ENCODE data around the gene TMPRSS3. TPM values are rescaled to one million over a fixed set of nuclear protein-coding genes. Genes with fewer than 3 reads are reported as not detected.

Gene TMPRSS3
- total RNA-seq, 4 donors from 2014 or later = not detected

DNA sequence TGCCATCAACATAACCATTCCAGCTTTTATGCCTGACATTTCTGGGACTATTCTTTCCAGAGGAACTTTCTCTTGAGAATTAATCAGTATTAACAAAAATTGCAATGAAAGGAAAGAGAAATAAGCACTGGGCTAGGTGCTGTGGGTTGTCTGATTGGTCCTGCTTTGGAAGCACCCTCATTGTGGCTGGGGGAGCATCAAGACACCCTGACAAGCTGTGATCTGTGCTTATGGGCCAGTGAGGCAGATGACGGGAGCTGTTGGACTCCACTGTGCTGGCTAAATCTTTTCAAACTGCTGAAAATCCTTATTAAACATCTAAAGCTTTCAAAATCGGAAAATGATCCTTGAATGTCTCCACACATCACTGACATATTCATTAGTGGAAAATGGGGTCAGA is 27.8 kb upstream of the TMPRSS3 start:
- TF ChIP-seq POLR2AphosphoS5 (IDR thresholded peaks at IDR 0.05) = no peak
- no peak for TF ChIP-seq POLR2A (IDR thresholded peaks at IDR 0.05; ENCODE audit: low read depth)
- TF ChIP-seq, protein P1, sequence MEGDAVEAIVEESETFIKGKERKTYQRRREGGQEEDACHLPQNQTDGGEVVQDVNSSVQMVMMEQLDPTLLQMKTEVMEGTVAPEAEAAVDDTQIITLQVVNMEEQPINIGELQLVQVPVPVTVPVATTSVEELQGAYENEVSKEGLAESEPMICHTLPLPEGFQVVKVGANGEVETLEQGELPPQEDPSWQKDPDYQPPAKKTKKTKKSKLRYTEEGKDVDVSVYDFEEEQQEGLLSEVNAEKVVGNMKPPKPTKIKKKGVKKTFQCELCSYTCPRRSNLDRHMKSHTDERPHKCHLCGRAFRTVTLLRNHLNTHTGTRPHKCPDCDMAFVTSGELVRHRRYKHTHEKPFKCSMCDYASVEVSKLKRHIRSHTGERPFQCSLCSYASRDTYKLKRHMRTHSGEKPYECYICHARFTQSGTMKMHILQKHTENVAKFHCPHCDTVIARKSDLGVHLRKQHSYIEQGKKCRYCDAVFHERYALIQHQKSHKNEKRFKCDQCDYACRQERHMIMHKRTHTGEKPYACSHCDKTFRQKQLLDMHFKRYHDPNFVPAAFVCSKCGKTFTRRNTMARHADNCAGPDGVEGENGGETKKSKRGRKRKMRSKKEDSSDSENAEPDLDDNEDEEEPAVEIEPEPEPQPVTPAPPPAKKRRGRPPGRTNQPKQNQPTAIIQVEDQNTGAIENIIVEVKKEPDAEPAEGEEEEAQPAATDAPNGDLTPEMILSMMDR (IDR thresholded peaks at IDR 0.05) = no peak
- no peak for TF ChIP-seq EP300 (IDR thresholded peaks at IDR 0.05)
- Histone ChIP-seq H3K4me3 (no peak overlapping the region), H3K9me3 (peaks cover 0 to 16% (median 2%) of the 10 kb centered on the region in 4 donors), H3K27me3 (peaks cover 0 to 77% (median 7%) of the 10 kb centered on the region in 4 donors), H3K27ac (replicated peaks in 1 of 4) (no peak overlapping the region), H3K36me3 (no peaks in the 10 kb centered on the region), H3K4me1 (no peaks in the 10 kb centered on the region)
- no peak for DNase-seq (ENCODE audit: extremely low spot score)
- WGBS = 76% methylated on average over 2 of the region's 2 CpGs
- intact Hi-C loops (cut with DNase I) = no loop called here

DNA sequence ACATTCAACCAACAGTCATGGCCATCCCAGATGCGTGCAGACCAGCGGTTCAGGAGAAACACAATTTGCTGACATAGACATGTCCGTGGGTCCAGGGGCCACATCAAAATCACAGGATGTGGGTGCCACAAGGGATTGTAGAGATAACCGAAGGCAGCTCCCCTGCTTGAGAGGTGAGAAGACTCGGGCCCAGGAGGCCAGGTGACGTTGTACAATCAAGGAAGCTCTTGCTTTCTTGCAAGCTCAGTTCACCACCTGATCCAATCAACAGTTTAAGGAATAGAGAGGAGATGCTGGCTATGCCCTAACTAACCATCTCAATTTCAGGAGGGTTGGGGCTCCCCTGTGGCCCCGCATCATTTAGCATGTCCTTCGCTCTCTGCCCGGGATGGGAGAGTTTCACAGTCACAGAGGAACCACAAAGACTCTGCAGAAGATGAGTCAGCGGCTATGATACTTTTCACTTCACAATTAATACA is 27.4 kb upstream of the TMPRSS3 start:
- intact Hi-C loops (cut with DNase I) = no loop called here
- H3K4me3 ChIP-seq = no peak overlapping the region
- WGBS = 63% methylated on average over 9 of the region's 10 CpGs

DNA sequence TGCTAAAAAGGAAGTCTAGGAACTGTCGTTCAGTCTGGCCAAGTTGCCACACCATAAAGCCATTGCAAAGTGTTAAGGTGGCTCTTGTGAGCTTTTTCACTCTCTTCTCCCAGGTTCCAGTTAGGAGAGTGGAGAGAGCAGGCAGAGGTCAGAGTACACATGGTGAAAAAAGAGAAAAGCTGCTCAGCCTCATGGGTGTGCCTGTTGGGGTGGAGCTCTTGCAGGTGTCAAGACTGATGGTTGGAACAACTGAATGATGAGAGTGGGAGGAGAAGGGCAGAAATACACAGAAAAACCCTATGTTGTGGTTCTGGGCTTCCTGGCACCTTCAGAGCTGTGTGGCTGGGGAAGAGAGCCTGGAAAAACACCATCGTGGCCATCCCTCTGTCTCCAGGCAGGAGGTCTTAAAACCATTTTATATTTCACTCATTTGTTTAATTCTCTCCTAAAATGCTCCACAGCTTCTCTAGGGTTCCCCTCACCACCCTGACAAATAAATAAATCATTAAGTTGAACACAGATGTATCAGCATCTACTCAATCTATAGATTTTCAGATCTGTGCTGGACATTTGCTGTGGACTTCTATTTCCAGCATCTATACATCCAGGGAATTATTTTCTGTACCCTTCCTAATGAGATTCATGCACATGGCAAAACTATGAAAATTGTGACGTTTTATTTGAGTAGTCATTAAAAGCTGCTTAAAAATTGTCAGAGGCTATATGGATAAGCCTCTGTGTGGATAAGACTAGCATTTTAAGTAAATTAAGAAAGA is 25.4 kb upstream of the TMPRSS3 start:
- no peak for DNase-seq (ENCODE audit: extremely low spot score)
- TF ChIP-seq POLR2A (IDR thresholded peaks at IDR 0.05; ENCODE audit: low read depth) = no peak
- no peak for TF ChIP-seq POLR2AphosphoS5 (IDR thresholded peaks at IDR 0.05)
- no peak for TF ChIP-seq EP300 (IDR thresholded peaks at IDR 0.05)
- TF ChIP-seq, protein P1 (IDR thresholded peaks at IDR 0.05) = no peak
- Histone ChIP-seq H3K4me3 (no peak overlapping the region), H3K27ac (replicated peaks in 1 of 4) (no peak overlapping the region), H3K36me3 (no peaks in the 10 kb centered on the region), H3K4me1 (no peaks in the 10 kb centered on the region), H3K9me3 (peaks cover 0 to 16% (median 2%) of the 10 kb centered on the region in 4 donors), H3K27me3 (peaks cover 0 to 67% (median 4%) of the 10 kb centered on the region in 4 donors)
- intact Hi-C loops (cut with DNase I) = no loop called here
- 86% methylated on average over 3 of the region's 3 CpGs for WGBS

More for the DNA sequence above, 27.4 kb upstream of the TMPRSS3 start:
- no peak for DNase-seq (ENCODE audit: extremely low spot score)
- no peak overlapping the region for H3K27ac ChIP-seq (replicated peaks in 1 of 4)
- H3K4me1 ChIP-seq = no peaks in the 10 kb centered on the region
- TF ChIP-seq POLR2AphosphoS5 (IDR thresholded peaks at IDR 0.05) (no peak), EP300 (IDR thresholded peaks at IDR 0.05) (no peak), POLR2A (IDR thresholded peaks at IDR 0.05; ENCODE audit: low read depth) (no peak)
- TF ChIP-seq, protein P1 (IDR thresholded peaks at IDR 0.05) = no peak
- H3K9me3 ChIP-seq = peaks cover 0 to 16% (median 2%) of the 10 kb centered on the region in 4 donors
- peaks cover 0 to 79% (median 7%) of the 10 kb centered on the region in 4 donors for H3K27me3 ChIP-seq
- H3K36me3 ChIP-seq = no peaks in the 10 kb centered on the region

DNA sequence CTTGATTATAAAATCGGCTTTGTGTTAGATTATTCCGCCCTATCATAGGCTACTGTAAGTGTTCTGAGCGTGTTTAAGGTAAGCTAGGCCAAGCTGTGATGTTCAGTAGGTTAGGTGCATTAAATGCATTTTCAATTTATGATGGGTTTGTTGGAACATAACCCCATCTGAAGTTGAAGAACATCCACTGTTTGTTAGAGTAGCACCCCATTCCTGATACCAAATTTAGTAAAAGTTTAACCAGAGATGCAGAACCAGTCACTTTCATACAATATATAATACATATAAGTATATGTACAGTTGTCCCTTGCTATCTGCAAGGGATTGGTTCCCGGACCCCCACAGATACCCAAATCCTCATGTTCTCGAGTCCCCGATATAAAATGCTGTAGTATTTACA is 24.0 kb upstream of the TMPRSS3 start:
- WGBS = 93% methylated on average over 6 of the region's 6 CpGs
- TF ChIP-seq, protein P1 (IDR thresholded peaks at IDR 0.05) = no peak
- TF ChIP-seq POLR2A (IDR thresholded peaks at IDR 0.05; ENCODE audit: low read depth) = no peak
- no peak for TF ChIP-seq POLR2AphosphoS5 (IDR thresholded peaks at IDR 0.05)
- TF ChIP-seq EP300 (IDR thresholded peaks at IDR 0.05) = no peak
- H3K27me3 ChIP-seq = peaks cover 0 to 67% (median 4%) of the 10 kb centered on the region in 4 donors
- intact Hi-C loops (cut with DNase I) = no loop called here
- no peak overlapping the region for H3K27ac ChIP-seq (replicated peaks in 1 of 4)
- no peaks in the 10 kb centered on the region for H3K36me3 ChIP-seq
- H3K9me3 ChIP-seq = peaks cover 0 to 16% (median 2%) of the 10 kb centered on the region in 4 donors
- no peak overlapping the region for H3K4me3 ChIP-seq
- H3K4me1 ChIP-seq = no peaks in the 10 kb centered on the region
- no peak for DNase-seq (ENCODE audit: extremely low spot score)
